Fibroblast of skin of back (primary cell): ENCODE measurements around the gene VSNL1. TPM values are rescaled to one million over a fixed set of nuclear protein-coding genes. Genes with fewer than 3 reads are reported as not detected.

Source experiments
- DNase-seq: peaks from one replicate; pipeline ENCODE4 v3.0.0-alpha.2; 2013
- polyA plus RNA-seq, 2 experiments: library from polyadenylated mRNA; unstranded; fragments of 120-200 nt; gene quantifications; one replicate each; pipeline ENCODE4 v1.2.1, GENCODE V29; 2013; ENCODE audit not compliant: insufficient read length in 2 of 2

VSNL1 gene
- 2.1 TPM for polyA plus RNA-seq (2013, experiment 1 of 2; ENCODE audit: insufficient read length)
- 4.7 TPM for polyA plus RNA-seq (2013, experiment 2 of 2; ENCODE audit: insufficient read length)

GRCh38 chr2:17540093-17540812 lies at the start of gene VSNL1:
Gene VSNL1 (plus strand): TSS chr2:17540696. CDS start chr2:17592075, 51,379 bp downstream.
- peak; percentile 87 for DNase-seq

DNA sequence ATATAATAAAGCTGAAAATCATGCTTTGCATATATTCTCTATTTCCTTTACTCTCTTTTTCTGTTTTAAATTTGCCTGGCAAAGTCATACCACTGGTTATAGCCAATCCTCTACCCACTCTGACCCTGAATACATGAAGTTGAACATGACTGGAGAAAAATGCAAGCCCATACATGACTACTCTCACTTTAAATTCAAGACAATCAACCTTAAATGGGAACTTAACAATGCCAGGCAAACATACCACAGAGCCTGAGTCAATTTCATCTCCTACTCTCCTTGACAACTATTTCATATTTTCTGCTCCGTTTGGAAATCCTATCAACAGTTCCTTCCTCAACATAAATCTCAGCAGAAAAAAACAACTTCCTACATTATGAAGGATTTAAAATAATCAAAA lies 44.9 kb upstream of the VSNL1 start:
- no peak for DNase-seq

DNA sequence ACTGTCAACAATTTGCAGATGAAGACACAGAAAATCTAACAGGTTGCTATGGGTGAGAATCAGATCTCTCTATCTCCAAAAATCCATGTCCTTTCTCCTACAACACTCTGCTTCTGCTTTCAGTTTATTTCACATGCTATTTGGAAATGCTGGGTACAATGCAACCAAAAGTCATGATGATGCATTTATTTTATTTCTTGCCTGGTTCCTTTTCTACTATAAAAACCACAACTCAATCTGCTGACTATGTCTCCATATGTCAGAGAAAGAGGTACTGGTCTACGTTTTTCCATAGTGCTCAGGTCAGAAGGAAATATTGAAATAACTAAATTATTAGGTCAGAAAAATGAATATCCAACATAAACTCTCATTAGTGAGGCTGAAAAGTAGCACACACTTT lies 42.8 kb upstream of the VSNL1 start:
- DNase-seq = no peak

- DNase-seq = no peak
Observed at GRCh38 chr2:17506736-17507616, 33.5 kb upstream of the VSNL1 start.

- DNase-seq = no peak
Observed at GRCh38 chr2:17515652-17516051, 24.8 kb upstream of the VSNL1 start.

DNA sequence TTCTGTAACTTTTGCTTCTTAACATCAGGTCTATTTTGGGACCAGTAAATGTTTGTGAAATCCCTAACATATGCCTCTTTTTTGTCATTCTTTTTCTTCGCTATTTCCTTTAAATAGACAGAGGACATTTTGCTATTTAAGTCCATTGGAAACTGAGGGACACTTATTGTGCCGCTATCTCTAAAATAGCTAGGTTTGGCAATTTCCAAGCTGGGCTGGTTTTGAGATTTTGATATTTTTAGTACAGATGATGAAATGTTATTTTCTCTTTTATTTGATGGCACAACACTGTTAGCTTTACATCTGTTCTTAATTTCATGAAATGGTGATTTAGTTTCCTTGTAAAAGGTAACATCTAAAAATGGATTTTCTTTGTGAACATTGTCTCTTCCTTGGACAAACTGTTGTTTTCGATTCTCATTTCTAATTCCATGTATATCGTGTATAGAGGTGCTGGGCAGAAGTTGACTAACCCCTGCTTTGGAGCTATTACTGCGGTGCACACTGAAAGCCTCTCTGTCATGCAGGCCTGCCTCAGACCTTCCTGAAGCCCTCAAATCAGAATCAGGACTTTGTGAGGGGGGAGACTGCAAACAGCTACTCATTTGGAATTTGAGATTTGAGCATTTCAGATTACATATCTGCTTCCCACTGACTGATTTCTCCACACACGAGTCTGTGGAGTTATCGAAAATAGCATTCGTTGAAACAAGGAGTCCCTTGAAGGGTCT lies 22.9 kb upstream of the VSNL1 start:
- peak; percentile 14 for DNase-seq

- DNase-seq = peak; percentile 83
Observed at GRCh38 chr2:17518212-17519154, 22.0 kb upstream of the VSNL1 start, which contains the start of gene RAD51AP2. Gene RAD51AP2 (minus strand): TSS chr2:17518440. CDS start chr2:17518415, 25 bp downstream.

DNA sequence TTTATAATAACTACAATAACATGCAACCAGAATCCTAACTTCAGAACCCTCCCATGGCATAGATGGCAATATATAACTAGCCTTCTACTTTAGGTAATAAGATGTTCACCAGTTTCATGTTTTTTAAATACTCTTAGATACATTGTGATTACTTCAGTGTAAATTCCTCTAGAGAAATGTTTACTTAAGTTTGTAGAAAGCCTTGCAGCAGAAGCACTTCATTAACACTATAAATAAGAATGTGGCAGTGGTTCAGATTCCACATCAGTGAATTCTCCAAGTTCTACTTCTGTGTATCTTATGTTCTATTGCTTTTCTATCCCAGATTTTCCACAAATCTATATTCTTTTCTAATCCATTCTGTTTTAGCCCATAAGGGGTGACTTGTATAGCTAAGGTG lies 21.0 kb upstream of the VSNL1 start:
- DNase-seq = no peak

DNA sequence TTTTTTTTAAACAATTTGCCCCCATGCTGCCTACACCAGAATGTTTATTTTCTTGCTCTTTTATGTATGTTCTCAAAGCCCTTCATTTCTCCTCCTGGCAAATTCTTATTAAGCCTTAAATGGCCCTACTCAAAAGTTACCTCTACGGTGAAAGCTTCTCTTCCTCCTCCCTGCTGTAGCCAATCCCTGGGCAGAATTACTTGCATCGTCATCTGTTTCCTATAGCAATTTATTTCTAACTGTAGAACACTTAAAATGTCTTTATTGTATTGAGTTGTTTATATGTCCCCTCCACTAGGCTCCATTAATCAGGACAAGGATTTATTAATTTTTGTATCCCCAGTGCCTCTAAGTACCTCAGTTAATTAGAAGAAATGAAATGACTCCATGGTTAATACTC lies 19.7 kb upstream of the VSNL1 start:
- no peak for DNase-seq

DNA sequence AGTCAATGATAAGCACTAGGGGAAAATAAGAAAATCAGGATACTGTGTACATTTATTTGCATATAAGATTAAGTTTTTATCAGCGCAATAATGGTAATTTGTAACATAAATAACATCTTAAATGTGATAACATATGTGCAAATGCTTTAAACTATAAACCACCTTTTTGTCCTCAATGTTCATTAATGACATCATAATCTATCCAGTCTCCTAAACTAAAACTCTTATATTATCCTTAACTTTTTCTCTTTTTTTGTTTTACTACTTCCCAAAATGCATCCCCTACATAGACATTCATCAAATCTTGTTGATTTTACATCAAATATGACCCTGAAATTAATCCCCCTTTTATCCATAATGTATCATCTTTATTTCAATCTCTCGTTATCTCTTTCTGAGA lies 18.9 kb upstream of the VSNL1 start:
- DNase-seq = no peak

DNA sequence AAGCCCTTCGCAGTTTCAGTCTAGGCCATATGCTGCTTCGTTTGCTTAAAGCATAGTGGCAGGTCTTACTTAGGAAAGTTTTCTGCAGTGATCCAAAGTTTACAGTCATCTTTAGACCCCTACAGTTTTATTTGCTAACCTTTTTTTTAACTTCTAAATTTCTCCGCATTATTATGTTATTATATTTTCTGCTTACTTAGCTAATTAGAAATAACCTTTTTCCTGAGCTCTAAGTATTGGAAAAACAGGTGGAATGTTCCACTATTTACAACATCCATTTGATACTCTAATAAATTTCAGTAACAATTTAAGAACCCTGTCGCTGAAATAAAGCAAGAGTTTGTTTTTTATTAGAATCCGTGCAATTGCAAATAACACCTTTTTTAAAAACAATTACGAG lies 18.2 kb upstream of the VSNL1 start:
- DNase-seq = no peak

DNA sequence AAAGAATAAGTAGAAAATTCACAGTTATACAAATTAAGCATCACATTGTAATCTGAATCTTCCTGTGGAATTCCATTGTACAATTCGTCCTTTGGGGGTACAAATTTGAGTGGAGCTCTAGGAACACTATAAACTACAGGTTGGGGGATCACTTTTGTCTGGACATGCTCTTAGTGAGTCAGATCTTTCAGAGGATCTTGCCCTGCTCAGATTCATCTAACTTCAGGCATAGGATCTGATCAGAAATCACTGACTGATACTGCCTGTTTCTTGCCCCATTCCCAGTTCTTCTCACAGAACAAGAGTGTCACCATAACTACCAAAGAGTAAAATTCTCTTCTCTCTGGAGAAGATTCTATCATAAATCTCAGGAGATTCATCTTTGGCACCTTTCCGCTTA lies 10.7 kb upstream of the VSNL1 start:
- DNase-seq = no peak

DNA sequence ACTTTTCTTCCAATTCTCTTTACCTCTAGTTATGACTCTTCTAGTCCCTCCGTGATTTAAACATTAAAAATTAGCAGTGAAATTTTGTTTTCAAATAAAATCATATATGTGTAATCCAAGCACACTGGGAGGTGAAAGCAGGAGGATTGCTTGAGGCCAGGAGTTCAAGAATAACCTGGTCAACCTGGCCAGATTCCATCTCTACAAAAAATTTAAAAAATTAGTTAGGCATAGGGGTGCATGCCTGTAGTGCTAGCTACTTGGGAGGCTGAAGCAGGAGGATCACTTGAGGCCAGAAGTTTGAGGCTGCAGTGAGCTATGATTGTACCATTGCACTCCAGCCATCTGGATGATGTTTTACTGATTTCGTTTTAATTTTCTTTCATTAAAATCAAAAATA lies 7.0 kb upstream of the VSNL1 start:
- no peak for DNase-seq

- no peak for DNase-seq
Observed at GRCh38 chr2:17536416-17536815, 4.1 kb upstream of the VSNL1 start.

GRCh38 chr2:17538022-17538843 lies 2.3 kb upstream of the VSNL1 start:
- no peak for DNase-seq

DNA sequence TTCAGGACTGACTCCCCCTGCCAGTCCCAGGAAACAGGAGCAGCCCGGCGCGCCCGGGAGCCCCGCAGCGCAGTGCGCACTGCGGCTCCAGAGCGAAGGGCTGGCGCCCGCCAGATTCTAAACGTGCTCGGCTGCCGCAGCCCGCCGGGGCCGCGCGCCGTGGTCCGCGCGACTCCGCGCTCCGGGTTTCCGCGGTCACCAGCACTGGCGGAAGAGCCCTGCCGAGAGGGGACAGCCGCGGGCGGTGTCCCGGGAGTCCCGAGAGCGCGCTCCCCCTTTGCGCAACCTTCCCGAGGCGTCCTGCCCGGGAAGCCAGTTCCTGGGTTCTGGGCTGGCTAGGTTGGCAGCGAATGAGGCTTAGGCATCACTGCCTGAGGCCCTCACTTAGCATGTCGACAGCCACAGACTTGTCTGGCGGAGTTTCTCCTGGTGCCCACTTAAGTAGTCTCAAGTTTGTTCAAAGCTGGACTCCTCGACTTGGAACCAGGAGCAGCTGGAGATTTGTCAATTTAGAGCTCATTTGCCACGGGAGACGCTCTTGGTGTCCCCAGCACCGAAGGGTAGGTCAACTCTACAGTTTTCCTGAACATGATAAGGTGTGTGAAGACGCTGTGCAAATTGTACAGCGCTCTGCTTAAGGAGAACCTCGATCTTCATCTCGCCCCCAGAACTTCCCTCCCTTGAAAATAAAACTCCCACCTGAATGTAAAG lies 1.5 kb upstream of the VSNL1 start:
- peak; percentile 76 for DNase-seq

DNA sequence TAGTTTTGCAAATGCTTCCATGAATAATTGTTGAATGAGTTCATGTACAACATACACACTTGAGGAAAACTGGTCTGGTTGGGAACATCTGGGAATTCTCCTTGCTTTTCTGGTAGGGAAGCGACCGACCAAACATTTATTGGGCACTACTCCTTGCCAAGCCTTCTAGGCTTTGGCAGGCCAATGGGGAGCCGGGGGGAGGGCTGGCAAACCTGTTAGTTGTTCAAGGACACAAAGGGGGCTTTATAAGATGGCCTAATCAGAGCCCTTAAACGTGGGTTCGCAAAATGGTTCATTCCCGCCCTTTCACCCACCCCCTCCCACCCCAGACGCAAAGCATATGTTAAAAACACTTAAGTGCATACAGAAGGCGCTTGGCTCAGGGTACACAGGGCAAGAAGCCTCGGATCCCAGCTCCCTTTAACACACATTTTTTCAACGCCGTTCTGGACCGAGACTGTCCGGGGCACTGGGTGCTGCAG lies 844 bp upstream of the VSNL1 start:
- peak; percentile 69 for DNase-seq

GRCh38 chr2:17540813-17541530 lies 476 bp downstream of the VSNL1 start:
- no peak for DNase-seq

DNA sequence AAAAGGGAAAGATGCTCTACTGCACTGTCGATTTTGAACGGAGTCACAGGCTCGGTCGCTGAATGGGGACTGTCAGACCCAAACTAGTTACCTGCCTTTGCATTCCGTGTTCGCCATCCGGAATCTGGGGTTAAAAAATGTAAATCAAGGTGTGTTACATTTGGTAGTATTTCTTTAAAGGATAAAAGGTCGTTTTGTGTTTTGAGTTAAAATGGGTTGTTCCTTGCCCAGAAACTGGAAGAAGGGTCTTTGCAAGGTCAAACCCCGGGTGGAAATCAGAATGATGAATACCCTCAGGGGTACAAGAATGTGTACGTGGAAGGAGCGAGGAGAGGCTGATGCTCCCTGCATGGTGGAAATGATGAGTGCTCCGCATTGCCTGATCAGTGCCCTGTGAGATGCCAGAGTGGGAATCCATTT lies 1.0 kb downstream of the VSNL1 start:
- DNase-seq = no peak
